KMS-11 (cell line): ENCODE results near the gene KRTAP4-7.

Experiments used
- H2AFZ ChIP-seq: fragments of 200-600 bp; sonication (generic); 2 replicates; pipeline ENCODE4 v1.6.1; 2016; ENCODE audit warnings: antibody characterized with exemption, mixed run types, low read depth
- H3K27ac ChIP-seq: fragments of 200-600 bp; sonication (generic); 2 replicates; pipeline ENCODE4 v1.6.1; 2016; ENCODE audit warnings: mild to moderate bottlenecking, mixed run types
- H3K27me3 ChIP-seq: fragments of 200-600 bp; sonication (generic); 2 replicates; pipeline ENCODE4 v1.6.1; 2017; ENCODE audit warnings: mild to moderate bottlenecking, low read depth, mixed run types, moderate library complexity; ENCODE audit not compliant: insufficient read depth
- H3K36me3 ChIP-seq: fragments of 200-600 bp; sonication (generic); 2 replicates; pipeline ENCODE4 v1.6.1; 2017; ENCODE audit warnings: mild to moderate bottlenecking, mixed run types; ENCODE audit not compliant: insufficient read depth
- H3K4me1 ChIP-seq: fragments of 200-600 bp; sonication (generic); 2 replicates; pipeline ENCODE4 v1.6.1; 2016; ENCODE audit warnings: mild to moderate bottlenecking, low read depth, mixed run types; ENCODE audit not compliant: poor library complexity, severe bottlenecking
- H3K4me2 ChIP-seq: fragments of 200-600 bp; sonication (generic); 2 replicates; pipeline ENCODE4 v1.7.0; 2016; ENCODE audit warnings: mild to moderate bottlenecking, mixed run types
- H3K4me3 ChIP-seq: fragments of 200-600 bp; sonication (generic); IDR thresholded peaks from 2 replicates; pipeline ENCODE4 v1.6.1; 2017; ENCODE audit warnings: low read depth, low read length, mixed read lengths; ENCODE audit not compliant: insufficient read depth
- H3K79me2 ChIP-seq: fragments of 200-600 bp; sonication (generic); 2 replicates; pipeline ENCODE4 v1.6.1; 2016; ENCODE audit warnings: low read depth, mixed run types; ENCODE audit not compliant: insufficient read depth
- H3K9ac ChIP-seq: fragments of 200-600 bp; sonication (generic); 2 replicates; pipeline ENCODE4 v1.6.1; 2016; ENCODE audit warnings: mild to moderate bottlenecking, mixed run types
- H4K20me1 ChIP-seq: fragments of 200-600 bp; sonication (generic); 2 replicates; pipeline ENCODE4 v1.6.1; 2016; ENCODE audit warnings: mild to moderate bottlenecking, mixed run types; ENCODE audit not compliant: insufficient read depth
- TF ChIP-seq, protein P1 (sequence below): fragments of 200-600 bp; sonication (generic); conservative IDR thresholded peaks from 2 replicates; pipeline ENCODE4 v1.6.1; 2017; ENCODE audit warnings: low read depth, mild to moderate bottlenecking, antibody characterized with exemption, low read length, moderate library complexity, mixed read lengths

KRTAP4-7 gene

DNA sequence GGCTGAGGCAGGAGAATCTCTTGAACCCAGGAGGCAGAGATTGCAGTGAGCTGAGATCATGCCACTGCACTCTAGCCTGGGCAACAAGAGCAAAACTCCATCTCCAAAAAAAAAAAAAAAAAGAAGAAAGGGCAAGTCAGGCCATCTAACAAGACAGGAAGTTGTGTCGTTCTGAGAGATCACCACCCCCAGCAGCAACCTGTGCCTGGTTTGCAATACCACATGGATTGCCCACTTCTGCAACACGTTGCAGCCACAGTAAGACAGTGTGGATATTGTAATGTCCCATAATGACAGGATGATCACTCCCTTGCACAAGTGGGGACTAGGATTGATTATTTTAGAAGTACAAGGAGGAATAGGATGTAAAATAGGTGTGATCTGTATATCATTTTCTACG lies 14.9 kb upstream of the KRTAP4-7 start:
- Histone ChIP-seq H3K4me2 (no peak overlapping the region), H3K4me1 (no peaks in the 10 kb centered on the region), H4K20me1 (no peaks in the 10 kb centered on the region), H3K79me2 (no peaks in the 10 kb centered on the region), H3K36me3 (no peaks in the 10 kb centered on the region), H3K4me3 (no peak overlapping the region), H3K27me3 (no peaks in the 10 kb centered on the region), H2AFZ (no peak overlapping the region), H3K9ac (no peak overlapping the region), H3K27ac (no peak overlapping the region)
- TF ChIP-seq, protein P1, sequence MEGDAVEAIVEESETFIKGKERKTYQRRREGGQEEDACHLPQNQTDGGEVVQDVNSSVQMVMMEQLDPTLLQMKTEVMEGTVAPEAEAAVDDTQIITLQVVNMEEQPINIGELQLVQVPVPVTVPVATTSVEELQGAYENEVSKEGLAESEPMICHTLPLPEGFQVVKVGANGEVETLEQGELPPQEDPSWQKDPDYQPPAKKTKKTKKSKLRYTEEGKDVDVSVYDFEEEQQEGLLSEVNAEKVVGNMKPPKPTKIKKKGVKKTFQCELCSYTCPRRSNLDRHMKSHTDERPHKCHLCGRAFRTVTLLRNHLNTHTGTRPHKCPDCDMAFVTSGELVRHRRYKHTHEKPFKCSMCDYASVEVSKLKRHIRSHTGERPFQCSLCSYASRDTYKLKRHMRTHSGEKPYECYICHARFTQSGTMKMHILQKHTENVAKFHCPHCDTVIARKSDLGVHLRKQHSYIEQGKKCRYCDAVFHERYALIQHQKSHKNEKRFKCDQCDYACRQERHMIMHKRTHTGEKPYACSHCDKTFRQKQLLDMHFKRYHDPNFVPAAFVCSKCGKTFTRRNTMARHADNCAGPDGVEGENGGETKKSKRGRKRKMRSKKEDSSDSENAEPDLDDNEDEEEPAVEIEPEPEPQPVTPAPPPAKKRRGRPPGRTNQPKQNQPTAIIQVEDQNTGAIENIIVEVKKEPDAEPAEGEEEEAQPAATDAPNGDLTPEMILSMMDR = no peak

DNA sequence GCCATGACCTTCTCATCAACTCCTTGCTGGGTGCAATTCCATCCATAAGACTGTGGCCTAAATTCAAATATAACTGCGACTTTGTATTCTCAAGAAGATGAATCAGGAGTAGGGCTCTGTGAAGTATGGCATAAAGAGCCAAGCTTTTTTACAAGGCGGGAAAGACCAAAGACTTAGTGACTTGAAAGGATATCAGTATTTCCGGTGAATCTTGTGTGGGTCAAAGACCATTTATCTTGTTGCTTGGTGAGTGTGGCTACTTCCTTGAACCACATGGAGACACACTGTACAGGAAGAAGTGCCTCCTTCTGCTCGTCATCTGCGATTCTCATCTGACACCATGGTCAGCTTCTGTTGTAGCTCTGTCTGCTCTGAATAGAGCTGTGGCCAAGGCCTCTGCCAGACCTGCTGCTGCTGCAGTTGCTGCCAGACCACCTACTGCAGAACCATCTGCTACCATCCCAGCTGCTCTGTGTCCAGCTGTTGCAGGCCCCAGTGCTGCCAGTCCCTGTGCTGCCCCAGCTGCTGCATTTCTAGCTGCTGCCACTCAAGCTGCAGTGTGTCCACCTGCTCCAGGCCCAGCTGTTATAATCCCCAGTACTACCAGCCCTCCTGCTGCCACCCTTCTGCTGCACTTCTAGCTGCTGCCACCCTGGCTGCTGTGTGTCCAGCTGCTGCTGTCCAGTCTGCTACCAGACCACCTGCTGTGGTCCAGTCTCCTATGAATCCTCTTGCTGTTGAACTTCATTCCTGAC lies 12.2 kb upstream of the KRTAP4-7 start:
- Histone ChIP-seq H3K79me2 (no peaks in the 10 kb centered on the region), H3K9ac (no peak overlapping the region), H3K27ac (no peak overlapping the region), H3K4me2 (no peak overlapping the region), H4K20me1 (no peaks in the 10 kb centered on the region), H2AFZ (no peak overlapping the region), H3K4me1 (no peaks in the 10 kb centered on the region), H3K36me3 (no peaks in the 10 kb centered on the region), H3K27me3 (no peaks in the 10 kb centered on the region), H3K4me3 (no peak overlapping the region)
- TF ChIP-seq, protein P1 = no peak

DNA sequence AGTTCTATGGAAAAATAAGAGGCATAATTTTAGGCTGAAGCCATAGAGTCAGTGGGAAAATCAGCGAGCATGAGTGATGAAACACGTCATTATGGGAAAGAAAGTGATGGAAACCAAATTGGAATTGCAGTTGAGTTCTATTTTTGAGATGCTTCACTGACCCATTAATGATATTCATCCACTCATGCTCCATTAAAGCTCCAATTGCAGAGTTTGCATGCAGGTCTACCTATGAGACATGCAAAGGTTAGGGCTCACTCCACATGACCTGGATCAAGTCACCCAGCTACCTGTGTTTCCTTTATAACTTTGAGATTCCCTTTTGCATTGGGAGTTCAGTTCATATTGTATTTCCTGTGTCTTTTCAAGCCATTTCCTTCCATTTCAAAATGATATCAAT lies 10.3 kb upstream of the KRTAP4-7 start:
- no peak overlapping the region for H2AFZ ChIP-seq
- H3K27me3 ChIP-seq = no peaks in the 10 kb centered on the region
- H3K36me3 ChIP-seq = no peaks in the 10 kb centered on the region
- no peaks in the 10 kb centered on the region for H4K20me1 ChIP-seq
- H3K9ac ChIP-seq = no peak overlapping the region
- H3K4me3 ChIP-seq = no peak overlapping the region
- TF ChIP-seq, protein P1 = no peak
- H3K79me2 ChIP-seq = no peaks in the 10 kb centered on the region
- no peak overlapping the region for H3K4me2 ChIP-seq
- H3K27ac ChIP-seq = no peak overlapping the region
- no peaks in the 10 kb centered on the region for H3K4me1 ChIP-seq

DNA sequence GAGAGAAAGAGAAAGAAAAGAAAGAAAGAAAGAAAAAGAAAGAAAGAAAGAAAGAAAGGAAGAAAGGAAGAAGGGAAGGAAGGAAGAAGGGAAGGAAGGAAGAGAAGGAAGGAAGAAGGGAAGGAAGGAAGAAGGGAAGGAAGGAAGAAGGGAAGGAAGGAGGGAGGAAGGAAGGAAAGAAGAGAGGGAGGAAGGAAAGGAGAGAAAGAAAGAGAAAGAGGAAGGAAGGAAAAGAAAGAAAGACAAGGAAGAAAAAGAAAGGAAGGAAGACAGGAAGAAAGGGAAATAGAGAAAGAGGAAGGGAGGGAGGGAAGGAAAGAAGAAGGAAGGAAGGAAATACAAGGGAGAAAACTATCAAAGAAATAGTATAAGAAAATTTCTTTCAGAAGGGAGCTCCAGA lies 7.2 kb upstream of the KRTAP4-7 start:
- Histone ChIP-seq H3K27ac (no peak overlapping the region), H3K36me3 (no peaks in the 10 kb centered on the region), H3K27me3 (no peaks in the 10 kb centered on the region), H4K20me1 (no peaks in the 10 kb centered on the region), H3K9ac (no peak overlapping the region), H3K79me2 (no peaks in the 10 kb centered on the region), H2AFZ (no peak overlapping the region), H3K4me3 (no peak overlapping the region), H3K4me1 (no peaks in the 10 kb centered on the region), H3K4me2 (no peak overlapping the region)
- TF ChIP-seq, protein P1 = no peak
